GM23248 (cell line): Measurements from ENCODE around the gene GBE1.

ENCODE experiments used
- EZH2 ChIP-seq: fragments of 200-600 bp; sonication (generic); IDR thresholded peaks from 2 replicates; pipeline ENCODE4 v1.6.1; 2018; ENCODE audit warnings: antibody characterized with exemption, mild to moderate bottlenecking; ENCODE audit not compliant: insufficient read depth, poor library complexity, severe bottlenecking
- EZH2phosphoT487 ChIP-seq: fragments of 200-600 bp; sonication (generic); IDR thresholded peaks from 2 replicates; pipeline ENCODE4 v1.6.1; 2018; ENCODE audit warnings: antibody characterized with exemption, moderate library complexity, mild to moderate bottlenecking, low read depth; ENCODE audit not compliant: insufficient read depth

DNA sequence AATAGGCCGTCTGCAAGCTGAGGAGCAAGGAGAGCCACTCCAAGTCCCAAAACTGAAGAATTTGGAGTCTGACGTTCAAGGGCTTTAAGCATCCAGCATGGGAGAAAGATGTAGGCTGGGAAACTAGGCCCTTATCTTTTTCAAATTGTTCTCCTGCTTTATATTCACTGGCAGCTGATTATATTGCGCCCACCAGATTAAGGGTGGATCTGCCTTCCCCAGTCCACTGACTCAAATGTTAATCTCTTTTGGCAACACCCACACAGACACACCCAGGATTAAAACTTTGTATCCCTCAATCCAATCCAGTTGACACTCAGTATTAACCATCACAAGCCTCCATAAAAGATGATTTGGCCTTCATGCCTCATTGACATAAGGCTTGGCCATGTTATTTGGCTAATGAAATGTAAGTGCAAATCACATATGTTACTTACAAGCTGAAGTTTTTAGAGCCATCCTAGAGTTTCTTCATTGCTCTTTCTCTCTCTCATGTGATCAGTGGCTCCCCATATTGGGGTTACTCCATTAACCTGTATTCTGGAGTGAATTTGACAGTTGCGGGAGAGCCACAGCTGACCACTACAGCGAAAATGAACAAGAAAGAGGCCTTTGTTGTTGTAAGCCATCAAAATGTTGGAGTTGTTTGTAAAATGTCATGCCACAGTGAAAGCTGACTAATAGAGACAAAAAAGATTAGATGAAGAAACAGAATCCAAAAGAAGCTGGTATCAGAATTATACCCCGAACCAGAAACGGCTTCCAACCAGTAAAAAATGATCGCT, 61.7 kb downstream of the GBE1 start:
- TF ChIP-seq EZH2 (no peak), EZH2phosphoT487 (no peak)
